ENCODE results near the gene RAB8A.
A peak's percentile ranks its signal among the peaks of the same experiment; 100 is the strongest.
"Not testable (repeated sequence)": the region's sequence is repeated elsewhere in the genome, so short reads cannot be mapped to it uniquely, and the experiment has no call there.

RAB8A gene

GRCh38 chr19:16074488-16075365, 37.0 kb upstream of the RAB8A start:
- peak overlapping the region; percentile 82 to 96 for H3K4me3 Mint-ChIP-seq
- peaks cover 32% of the 10 kb centered on the region for H3K36me3 Mint-ChIP-seq (ENCODE audit: insufficient read depth)
- H3K27me3 Mint-ChIP-seq = no peaks in the 10 kb centered on the region
- no peak for ATAC-seq (replicated peaks)
- peak overlapping the region; percentile 92 to 96 for H3K27ac Mint-ChIP-seq
- DNase-seq = no peak
- H3K4me1 Mint-ChIP-seq (ENCODE audit: low read depth in 2 of 2) = peaks cover 24 to 38% of the 10 kb centered on the region in 2 donors
- H3K9me3 Mint-ChIP-seq = no peaks in the 10 kb centered on the region

GRCh38 chr19:16075430-16076153, 36.1 kb upstream of the RAB8A start:
- peaks cover 31 to 40% of the 10 kb centered on the region in 2 donors for H3K4me1 Mint-ChIP-seq (ENCODE audit: low read depth in 2 of 2)
- peak overlapping the region; percentile 82 to 96 for H3K4me3 Mint-ChIP-seq

GRCh38 chr19:16076154-16076957, 35.3 kb upstream of the RAB8A start, which contains the start of gene TPM4:
TPM4 (plus strand) TSS chr19:16076495; CDS start chr19:16076566, 71 bp downstream.
- Mint-ChIP-seq H3K4me3 (peak within 1 kb of the TSS; percentile 82 to 96), H3K9me3 (no peaks in the 10 kb centered on the region), H3K27ac (peak within 1 kb of the TSS; percentile 92 to 96)

More at GRCh38 chr19:16075430-16076153, 36.1 kb upstream of the RAB8A start:
- no peaks in the 10 kb centered on the region for H3K27me3 Mint-ChIP-seq
- no peaks in the 10 kb centered on the region for H3K9me3 Mint-ChIP-seq
- no peak for DNase-seq
- H3K36me3 Mint-ChIP-seq (ENCODE audit: insufficient read depth) = peaks cover 41% of the 10 kb centered on the region
- no peak for ATAC-seq (replicated peaks)
- H3K27ac Mint-ChIP-seq = peak overlapping the region; percentile 92 to 96

GRCh38 chr19:16076958-16077611, 34.6 kb upstream of the RAB8A start:
- DNase-seq (no peak), ATAC-seq (replicated peaks) (no peak)
- peaks cover 40 to 48% of the 10 kb centered on the region in 2 donors for H3K4me1 Mint-ChIP-seq (ENCODE audit: low read depth in 2 of 2)
- H3K27ac Mint-ChIP-seq = peak overlapping the region; percentile 89 to 96
- H3K27me3 Mint-ChIP-seq = no peaks in the 10 kb centered on the region
- H3K9me3 Mint-ChIP-seq = no peaks in the 10 kb centered on the region
- peak overlapping the region; percentile 82 to 96 for H3K4me3 Mint-ChIP-seq
- H3K36me3 Mint-ChIP-seq (ENCODE audit: insufficient read depth) = peaks cover 56% of the 10 kb centered on the region

More at GRCh38 chr19:16076154-16076957, 35.3 kb upstream of the RAB8A start, which contains the start of gene TPM4:
- Mint-ChIP-seq H3K27me3 (no peaks in the 10 kb centered on the region), H3K36me3 (ENCODE audit: insufficient read depth) (peaks cover 49% of the 10 kb centered on the region), H3K4me1 (ENCODE audit: low read depth in 2 of 2) (peaks cover 35 to 44% of the 10 kb centered on the region in 2 donors)
- ATAC-seq (replicated peaks) (peak; percentile 43), DNase-seq (peak; percentile 61 to 75 (median 71))

- no peak for ATAC-seq (replicated peaks)
- DNase-seq = peak in 1 of 3 experiments; percentile 21
Measured at GRCh38 chr19:16077984-16078758, 33.5 kb upstream of the RAB8A start.

GRCh38 chr19:16078759-16079707, 32.7 kb upstream of the RAB8A start:
- DNase-seq = peak; percentile 55 to 61 (median 59)
- peaks cover 35 to 50% of the 10 kb centered on the region in 2 donors for H3K4me1 Mint-ChIP-seq (ENCODE audit: low read depth in 2 of 2)

More at GRCh38 chr19:16077984-16078758, 33.5 kb upstream of the RAB8A start:
- no peaks in the 10 kb centered on the region for H3K27me3 Mint-ChIP-seq
- H3K9me3 Mint-ChIP-seq = no peaks in the 10 kb centered on the region
- peaks cover 40 to 48% of the 10 kb centered on the region in 2 donors for H3K4me1 Mint-ChIP-seq (ENCODE audit: low read depth in 2 of 2)
- H3K4me3 Mint-ChIP-seq = peak overlapping the region; percentile 82 to 96
- peaks cover 67% of the 10 kb centered on the region for H3K36me3 Mint-ChIP-seq (ENCODE audit: insufficient read depth)
- peak overlapping the region; percentile 89 to 96 for H3K27ac Mint-ChIP-seq

GRCh38 chr19:16084067-16084685, 27.5 kb upstream of the RAB8A start:
- Mint-ChIP-seq H3K4me1 (ENCODE audit: low read depth in 2 of 2) (peaks cover 34 to 45% of the 10 kb centered on the region in 2 donors), H3K27me3 (no peaks in the 10 kb centered on the region), H3K9me3 (no peaks in the 10 kb centered on the region), H3K27ac (no peak overlapping the region), H3K4me3 (peak overlapping the region in 1 of 2 donors; percentile 15), H3K36me3 (ENCODE audit: insufficient read depth) (peaks cover 100% of the 10 kb centered on the region)
- no peak for ATAC-seq (replicated peaks)
- no peak for DNase-seq

More at GRCh38 chr19:16078759-16079707, 32.7 kb upstream of the RAB8A start:
- Mint-ChIP-seq H3K4me3 (peak overlapping the region; percentile 82 to 96), H3K27me3 (no peaks in the 10 kb centered on the region), H3K36me3 (ENCODE audit: insufficient read depth) (peaks cover 75% of the 10 kb centered on the region), H3K27ac (peak overlapping the region; percentile 89 to 96), H3K9me3 (no peaks in the 10 kb centered on the region)
- ATAC-seq (replicated peaks) = peak; percentile 71

- H3K36me3 Mint-ChIP-seq (ENCODE audit: insufficient read depth) = peaks cover 100% of the 10 kb centered on the region
- H3K27ac Mint-ChIP-seq = peak overlapping the region in 1 of 2 donors; percentile 91
- H3K4me3 Mint-ChIP-seq = peak overlapping the region; percentile 77 to 83
- DNase-seq = no peak
- H3K4me1 Mint-ChIP-seq (ENCODE audit: low read depth in 2 of 2) = peaks cover 30 to 39% of the 10 kb centered on the region in 2 donors
- no peaks in the 10 kb centered on the region for H3K9me3 Mint-ChIP-seq
- ATAC-seq (replicated peaks) = no peak
- H3K27me3 Mint-ChIP-seq = no peaks in the 10 kb centered on the region
Measured at GRCh38 chr19:16085115-16085514, 26.6 kb upstream of the RAB8A start.

GRCh38 chr19:16087404-16087803, 24.3 kb upstream of the RAB8A start:
- not testable (repeated sequence) for H3K27me3 Mint-ChIP-seq; ATAC-seq (replicated peaks); DNase-seq; H3K9me3 Mint-ChIP-seq
- Mint-ChIP-seq H3K4me1 (ENCODE audit: low read depth in 2 of 2) (peaks cover 18 to 23% of the 10 kb centered on the region in 2 donors), H3K36me3 (ENCODE audit: insufficient read depth) (peaks cover 100% of the 10 kb centered on the region), H3K27ac (peak overlapping the region; percentile 25 to 59), H3K4me3 (peak overlapping the region in 1 of 2 donors; percentile 17)

- Mint-ChIP-seq H3K4me1 (ENCODE audit: low read depth in 2 of 2) (peaks cover 18 to 23% of the 10 kb centered on the region in 2 donors), H3K4me3 (no peak overlapping the region), H3K27ac (peak overlapping the region; percentile 25 to 59), H3K9me3 (no peaks in the 10 kb centered on the region), H3K27me3 (no peaks in the 10 kb centered on the region), H3K36me3 (ENCODE audit: insufficient read depth) (peaks cover 100% of the 10 kb centered on the region)
- ATAC-seq (replicated peaks) (no peak), DNase-seq (no peak)
Measured at GRCh38 chr19:16087940-16088339, 23.7 kb upstream of the RAB8A start.
